OCI-LY1 (cell line): ENCODE results near the gene C9orf43.

Source experiments
- H2AFZ ChIP-seq: fragments of 200-600 bp; sonication (generic), shearing (Covaris generic); 2 replicates; pipeline ENCODE4 v1.6.0; 2014; ENCODE audit warnings: antibody characterized with exemption, mild to moderate bottlenecking, low read length
- H3F3A ChIP-seq: fragments of 200-600 bp; sonication (generic), shearing (Covaris generic); 2 replicates; pipeline ENCODE4 v1.6.0; 2014; ENCODE audit warnings: mild to moderate bottlenecking, antibody characterized with exemption, low read length, moderate library complexity; ENCODE audit not compliant: insufficient read depth
- H3K27ac ChIP-seq: fragments of 200-600 bp; sonication (generic); 2 replicates; pipeline ENCODE4 v1.5.1; 2014; ENCODE audit warnings: low read length, mixed run types, mild to moderate bottlenecking, low read depth; ENCODE audit not compliant: poor library complexity, severe bottlenecking
- H3K27me3 ChIP-seq: fragments of 200-600 bp; sonication (generic); 2 replicates; pipeline ENCODE4 v1.6.0; 2014; ENCODE audit warnings: antibody characterized with exemption, mild to moderate bottlenecking, low read length, moderate library complexity; ENCODE audit not compliant: insufficient read depth
- H3K36me3 ChIP-seq: fragments of 200-600 bp; sonication (generic); 2 replicates; pipeline ENCODE4 v1.6.1; 2014; ENCODE audit warnings: mild to moderate bottlenecking, antibody characterized with exemption, low read length, moderate library complexity, mixed read lengths; ENCODE audit not compliant: insufficient read depth
- H3K4me1 ChIP-seq: fragments of 200-600 bp; sonication (generic); 2 replicates; pipeline ENCODE4 v1.5.1; 2014; ENCODE audit warnings: mild to moderate bottlenecking, low read length, moderate library complexity; ENCODE audit not compliant: insufficient read depth, severe bottlenecking
- H3K4me2 ChIP-seq: fragments of 200-600 bp; sonication (generic), shearing (Covaris generic); 2 replicates; pipeline ENCODE4 v1.6.1; 2014; ENCODE audit warnings: low read length
- H3K4me3 ChIP-seq: fragments of 200-600 bp; sonication (generic); 2 replicates; pipeline ENCODE4 v1.5.1; 2014; ENCODE audit warnings: low read length, low read depth, mild to moderate bottlenecking, mixed read lengths; ENCODE audit not compliant: poor library complexity, severe bottlenecking
- H3K79me2 ChIP-seq: fragments of 200-600 bp; shearing (Covaris generic); 2 replicates; pipeline ENCODE4 v1.6.1; 2016; ENCODE audit warnings: mixed run types, low read length, mixed read lengths; ENCODE audit not compliant: insufficient read depth
- H3K9ac ChIP-seq: fragments of 200-600 bp; sonication (generic), shearing (Covaris generic); 2 replicates; pipeline ENCODE4 v1.6.1; 2014; ENCODE audit warnings: mild to moderate bottlenecking, low read length, mixed read lengths
- H3K9me2 ChIP-seq: fragments of 200-600 bp; sonication (generic), shearing (Covaris generic); 2 replicates; pipeline ENCODE4 v1.6.1; 2014; ENCODE audit warnings: low read depth, mild to moderate bottlenecking, low read length, mixed read lengths
- H3K9me3 ChIP-seq: fragments of 200-600 bp; shearing (Covaris generic); 2 replicates; pipeline ENCODE4 v1.6.1; 2014; ENCODE audit warnings: low read length, mixed read lengths
- H4K20me1 ChIP-seq: fragments of 200-600 bp; sonication (generic), shearing (Covaris generic); 2 replicates; pipeline ENCODE4 v1.6.0; 2016; ENCODE audit warnings: mild to moderate bottlenecking, low read length; ENCODE audit not compliant: insufficient read depth
- EZH2 ChIP-seq: fragments of 200-600 bp; sonication (generic), shearing (Covaris generic); IDR thresholded peaks from 2 replicates; pipeline ENCODE4 v1.8.0; 2017; ENCODE audit warnings: borderline replicate concordance, mixed run types, mild to moderate bottlenecking, antibody characterized with exemption, low read length, moderate library complexity, mixed read lengths
- TF ChIP-seq, protein P1 (sequence below): fragments of 200-600 bp; sonication (generic), shearing (Covaris generic); IDR thresholded peaks from 2 replicates; pipeline ENCODE4 v1.5.1; 2017; ENCODE audit warnings: mild to moderate bottlenecking, antibody characterized with exemption, low read length, moderate library complexity, mixed read lengths

Gene C9orf43

DNA sequence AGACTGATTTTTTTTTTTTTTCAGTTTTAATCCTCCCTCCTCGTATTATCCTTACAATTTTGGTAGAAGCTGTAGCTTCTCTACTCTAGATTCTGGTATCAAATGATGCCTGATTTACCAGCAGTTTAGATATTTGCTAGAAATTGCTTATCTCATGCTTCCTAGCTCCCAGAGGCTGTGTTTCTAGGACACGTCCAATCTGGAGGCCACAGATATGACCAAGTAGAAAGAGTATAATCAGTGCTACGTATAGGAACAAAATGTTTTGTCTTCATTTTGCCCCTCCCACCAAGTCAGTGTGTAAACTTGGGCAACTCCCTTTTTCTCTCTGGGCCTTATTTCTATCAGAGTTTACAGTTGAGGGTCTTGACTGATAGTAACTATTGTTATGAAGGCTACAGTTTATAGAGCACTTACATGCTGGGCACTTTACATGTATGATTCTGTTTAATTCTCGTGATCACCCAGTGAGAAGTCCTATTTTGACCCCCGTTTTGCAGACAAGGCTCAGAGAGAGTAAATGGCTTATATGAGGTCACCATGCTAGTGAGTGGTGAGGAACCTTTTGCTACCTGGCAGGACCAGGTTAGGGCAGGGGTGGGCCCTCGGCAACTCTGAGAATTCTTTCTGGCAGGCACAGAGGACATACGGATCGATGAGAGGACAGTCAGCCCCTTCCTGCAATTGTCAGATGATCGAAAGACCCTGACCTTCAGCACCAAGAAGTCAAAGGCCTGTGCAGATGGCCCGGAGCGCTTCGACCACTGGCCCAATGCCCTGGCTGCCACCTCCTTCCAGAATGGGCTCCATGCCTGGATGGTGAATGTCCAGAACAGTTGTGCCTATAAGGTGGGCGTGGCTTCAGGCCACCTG is 41.3 kb upstream of the C9orf43 start:
- peaks cover 25% of the 10 kb centered on the region for H3K36me3 ChIP-seq
- H4K20me1 ChIP-seq, result no peaks in the 10 kb centered on the region
- H3K79me2 ChIP-seq, result no peaks in the 10 kb centered on the region
- H3K4me1 ChIP-seq, result no peaks in the 10 kb centered on the region
- no peaks in the 10 kb centered on the region for H3K27me3 ChIP-seq
- H3K4me3 ChIP-seq, result no peak overlapping the region
- no peaks in the 10 kb centered on the region for H3K9me2 ChIP-seq
- no peak overlapping the region for H3K9ac ChIP-seq
- TF ChIP-seq, protein P1, sequence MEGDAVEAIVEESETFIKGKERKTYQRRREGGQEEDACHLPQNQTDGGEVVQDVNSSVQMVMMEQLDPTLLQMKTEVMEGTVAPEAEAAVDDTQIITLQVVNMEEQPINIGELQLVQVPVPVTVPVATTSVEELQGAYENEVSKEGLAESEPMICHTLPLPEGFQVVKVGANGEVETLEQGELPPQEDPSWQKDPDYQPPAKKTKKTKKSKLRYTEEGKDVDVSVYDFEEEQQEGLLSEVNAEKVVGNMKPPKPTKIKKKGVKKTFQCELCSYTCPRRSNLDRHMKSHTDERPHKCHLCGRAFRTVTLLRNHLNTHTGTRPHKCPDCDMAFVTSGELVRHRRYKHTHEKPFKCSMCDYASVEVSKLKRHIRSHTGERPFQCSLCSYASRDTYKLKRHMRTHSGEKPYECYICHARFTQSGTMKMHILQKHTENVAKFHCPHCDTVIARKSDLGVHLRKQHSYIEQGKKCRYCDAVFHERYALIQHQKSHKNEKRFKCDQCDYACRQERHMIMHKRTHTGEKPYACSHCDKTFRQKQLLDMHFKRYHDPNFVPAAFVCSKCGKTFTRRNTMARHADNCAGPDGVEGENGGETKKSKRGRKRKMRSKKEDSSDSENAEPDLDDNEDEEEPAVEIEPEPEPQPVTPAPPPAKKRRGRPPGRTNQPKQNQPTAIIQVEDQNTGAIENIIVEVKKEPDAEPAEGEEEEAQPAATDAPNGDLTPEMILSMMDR, result no peak
- TF ChIP-seq EZH2, result no peak
- H2AFZ ChIP-seq, result no peak overlapping the region
- no peaks in the 10 kb centered on the region for H3F3A ChIP-seq
- no peaks in the 10 kb centered on the region for H3K9me3 ChIP-seq
- H3K4me2 ChIP-seq, result no peak overlapping the region
- no peak overlapping the region for H3K27ac ChIP-seq

DNA sequence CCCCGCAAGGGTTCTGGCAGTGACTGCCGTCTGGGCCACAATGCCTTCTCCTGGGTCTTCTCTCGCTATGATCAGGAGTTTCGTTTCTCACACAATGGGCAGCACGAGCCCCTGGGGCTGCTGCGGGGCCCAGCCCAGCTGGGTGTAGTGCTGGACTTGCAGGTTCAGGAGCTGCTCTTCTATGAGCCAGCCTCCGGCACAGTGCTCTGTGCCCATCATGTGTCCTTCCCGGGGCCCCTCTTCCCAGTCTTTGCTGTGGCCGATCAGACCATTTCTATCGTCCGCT is 40.7 kb upstream of the C9orf43 start:
- no peaks in the 10 kb centered on the region for H3K27me3 ChIP-seq
- no peaks in the 10 kb centered on the region for H3K4me1 ChIP-seq
- H3K4me2 ChIP-seq, result no peak overlapping the region
- no peaks in the 10 kb centered on the region for H3K9me3 ChIP-seq
- H3K36me3 ChIP-seq, result peaks cover 28% of the 10 kb centered on the region
- no peaks in the 10 kb centered on the region for H3F3A ChIP-seq
- H3K9me2 ChIP-seq, result no peaks in the 10 kb centered on the region
- TF ChIP-seq, protein P1, result no peak
- TF ChIP-seq EZH2, result no peak
- no peak overlapping the region for H2AFZ ChIP-seq
- no peaks in the 10 kb centered on the region for H4K20me1 ChIP-seq
- H3K9ac ChIP-seq, result no peak overlapping the region
- H3K27ac ChIP-seq, result no peak overlapping the region
- H3K4me3 ChIP-seq, result no peak overlapping the region
- no peaks in the 10 kb centered on the region for H3K79me2 ChIP-seq

DNA sequence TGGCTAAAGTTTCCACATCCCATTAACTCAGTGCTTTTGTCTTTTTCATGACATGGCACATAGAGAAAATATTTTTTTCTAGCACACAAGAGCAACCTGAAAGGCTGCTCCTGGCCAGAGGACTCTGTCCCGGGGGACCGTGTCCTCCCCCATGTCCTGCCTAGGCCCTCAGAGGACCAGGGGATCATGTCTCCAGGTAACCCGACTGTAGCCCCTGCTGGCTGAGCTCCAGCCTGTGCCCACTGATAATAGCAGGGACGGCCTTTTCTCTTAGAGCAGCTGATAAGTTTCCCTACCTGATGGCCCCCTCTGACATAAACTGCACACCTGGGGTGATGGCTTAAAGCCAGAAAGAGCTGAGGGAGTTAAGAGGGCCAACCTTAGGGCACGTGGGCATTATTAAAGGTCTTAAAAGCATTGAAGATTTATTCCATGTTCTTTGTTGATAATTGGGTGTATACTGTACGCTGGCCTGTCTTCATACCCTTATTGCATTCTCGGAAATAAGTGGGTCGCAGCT is 39.7 kb upstream of the C9orf43 start:
- Histone ChIP-seq H2AFZ (no peak overlapping the region), H3K9ac (no peak overlapping the region), H3K79me2 (no peaks in the 10 kb centered on the region), H3K4me3 (no peak overlapping the region), H3F3A (no peaks in the 10 kb centered on the region), H3K27me3 (no peaks in the 10 kb centered on the region), H3K4me1 (peaks cover 6% of the 10 kb centered on the region), H3K36me3 (peaks cover 36% of the 10 kb centered on the region), H3K4me2 (no peak overlapping the region), H3K9me2 (no peaks in the 10 kb centered on the region), H4K20me1 (no peaks in the 10 kb centered on the region), H3K9me3 (no peaks in the 10 kb centered on the region), H3K27ac (no peak overlapping the region)
- TF ChIP-seq, protein P1, result no peak
- no peak for TF ChIP-seq EZH2
